Measurements from ENCODE around the gene XRCC3.

DNA sequence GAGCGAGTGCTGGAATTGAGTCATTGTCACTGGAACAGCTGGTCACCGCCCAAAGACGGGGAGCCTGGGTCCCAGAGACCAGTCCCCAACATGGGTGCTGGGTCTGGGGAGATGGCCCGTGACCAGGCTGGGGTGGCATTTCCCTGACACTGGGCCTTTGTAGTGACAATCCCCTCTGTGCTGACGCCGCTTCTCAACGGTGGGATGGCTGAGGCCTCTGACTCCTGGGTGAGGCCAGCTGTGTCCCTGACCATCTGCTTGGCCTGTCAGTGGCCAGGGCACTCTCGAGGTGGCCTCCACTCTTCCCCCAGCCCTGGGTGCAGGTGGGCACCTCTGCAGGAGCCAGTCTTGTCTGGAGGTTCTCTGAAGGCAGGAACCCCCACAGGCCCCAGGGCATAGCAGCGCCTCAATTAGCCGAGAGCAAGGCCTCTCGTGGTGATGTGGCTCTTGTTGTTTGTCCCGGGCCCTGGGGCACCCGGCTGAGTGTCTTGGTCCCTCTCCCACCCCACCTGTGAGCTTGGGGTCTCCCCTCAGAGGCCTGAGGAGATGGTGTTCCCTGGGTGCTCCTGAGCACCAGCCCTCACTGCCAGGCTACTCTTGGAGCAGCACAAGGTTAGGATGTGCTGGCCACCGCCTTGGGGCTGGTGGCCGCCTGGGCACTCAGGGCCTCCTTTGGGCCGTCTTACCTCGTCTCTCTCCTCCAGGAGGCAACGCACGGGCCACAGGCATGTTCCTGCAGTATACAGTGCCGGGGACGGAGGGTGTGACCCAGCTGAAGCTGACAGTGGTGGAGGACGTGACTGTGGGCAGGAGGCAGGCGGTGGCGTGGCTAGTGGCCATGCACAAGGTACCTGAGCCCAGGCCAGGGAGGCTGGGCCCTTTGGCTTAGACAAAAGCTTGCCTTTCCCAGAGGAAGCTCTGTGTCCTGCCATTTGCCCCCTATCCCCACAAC is 16.9 kb upstream of the XRCC3 start:
- TF ChIP-seq, protein P1, sequence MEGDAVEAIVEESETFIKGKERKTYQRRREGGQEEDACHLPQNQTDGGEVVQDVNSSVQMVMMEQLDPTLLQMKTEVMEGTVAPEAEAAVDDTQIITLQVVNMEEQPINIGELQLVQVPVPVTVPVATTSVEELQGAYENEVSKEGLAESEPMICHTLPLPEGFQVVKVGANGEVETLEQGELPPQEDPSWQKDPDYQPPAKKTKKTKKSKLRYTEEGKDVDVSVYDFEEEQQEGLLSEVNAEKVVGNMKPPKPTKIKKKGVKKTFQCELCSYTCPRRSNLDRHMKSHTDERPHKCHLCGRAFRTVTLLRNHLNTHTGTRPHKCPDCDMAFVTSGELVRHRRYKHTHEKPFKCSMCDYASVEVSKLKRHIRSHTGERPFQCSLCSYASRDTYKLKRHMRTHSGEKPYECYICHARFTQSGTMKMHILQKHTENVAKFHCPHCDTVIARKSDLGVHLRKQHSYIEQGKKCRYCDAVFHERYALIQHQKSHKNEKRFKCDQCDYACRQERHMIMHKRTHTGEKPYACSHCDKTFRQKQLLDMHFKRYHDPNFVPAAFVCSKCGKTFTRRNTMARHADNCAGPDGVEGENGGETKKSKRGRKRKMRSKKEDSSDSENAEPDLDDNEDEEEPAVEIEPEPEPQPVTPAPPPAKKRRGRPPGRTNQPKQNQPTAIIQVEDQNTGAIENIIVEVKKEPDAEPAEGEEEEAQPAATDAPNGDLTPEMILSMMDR (IDR thresholded peaks at IDR 0.05), result no peak
- TF ChIP-seq POLR2A (IDR thresholded peaks at IDR 0.05) (no peak), POLR2AphosphoS5 (IDR thresholded peaks at IDR 0.05) (no peak)

All from transverse colon (tissue), 4 donors.